Neural crest cell (in vitro differentiated cells): Measurements from ENCODE around the gene NSD2. TPM values are rescaled to one million over a fixed set of nuclear protein-coding genes. Genes with fewer than 3 reads are reported as not detected.
"Not testable (repeated sequence)": the region's sequence is repeated elsewhere in the genome, so short reads cannot be mapped to it uniquely, and the experiment has no call there.

ENCODE experiments used
- DNase-seq: peaks from one replicate; pipeline ENCODE4 v3.0.0; 2021; ENCODE audit warnings: low read depth, mixed read lengths, low spot score
- H3K27ac Mint-ChIP-seq: one replicate; pipeline ENCODE4 v1.8.0; 2021; ENCODE audit warnings: mild to moderate bottlenecking, mixed read lengths; ENCODE audit not compliant: unreplicated experiment
- H3K27me3 Mint-ChIP-seq: 2 replicates; pipeline ENCODE4 v1.8.0; 2021; ENCODE audit warnings: low read depth, mild to moderate bottlenecking, mixed read lengths
- H3K36me3 Mint-ChIP-seq: 2 replicates; pipeline ENCODE4 v1.8.0; 2021; ENCODE audit warnings: low read depth, mild to moderate bottlenecking, mixed read lengths
- H3K4me1 Mint-ChIP-seq: 2 replicates; pipeline ENCODE4 v1.8.0; 2021; ENCODE audit warnings: mixed read lengths
- H3K4me3 Mint-ChIP-seq: one replicate; pipeline ENCODE4 v1.8.0; 2021; ENCODE audit warnings: mild to moderate bottlenecking, mixed read lengths
- H3K9me3 Mint-ChIP-seq: 2 replicates; pipeline ENCODE4 v1.8.0; 2021; ENCODE audit warnings: mixed read lengths
- total RNA-seq: library from RNA; stranded (reverse); gene quantifications from 2 replicates; pipeline ENCODE4 v1.2.1, GENCODE V29; 2021
- TF ChIP-seq, protein P1 (sequence below): fragments of 200-600 bp; sonication (generic); conservative IDR thresholded peaks from 2 replicates; pipeline ENCODE4 v1.5.0; 2021; ENCODE audit warnings: antibody characterized with exemption, mild to moderate bottlenecking

The NSD2 gene
- total RNA-seq, 1 donor from 2014 or later, result 274 TPM

DNA sequence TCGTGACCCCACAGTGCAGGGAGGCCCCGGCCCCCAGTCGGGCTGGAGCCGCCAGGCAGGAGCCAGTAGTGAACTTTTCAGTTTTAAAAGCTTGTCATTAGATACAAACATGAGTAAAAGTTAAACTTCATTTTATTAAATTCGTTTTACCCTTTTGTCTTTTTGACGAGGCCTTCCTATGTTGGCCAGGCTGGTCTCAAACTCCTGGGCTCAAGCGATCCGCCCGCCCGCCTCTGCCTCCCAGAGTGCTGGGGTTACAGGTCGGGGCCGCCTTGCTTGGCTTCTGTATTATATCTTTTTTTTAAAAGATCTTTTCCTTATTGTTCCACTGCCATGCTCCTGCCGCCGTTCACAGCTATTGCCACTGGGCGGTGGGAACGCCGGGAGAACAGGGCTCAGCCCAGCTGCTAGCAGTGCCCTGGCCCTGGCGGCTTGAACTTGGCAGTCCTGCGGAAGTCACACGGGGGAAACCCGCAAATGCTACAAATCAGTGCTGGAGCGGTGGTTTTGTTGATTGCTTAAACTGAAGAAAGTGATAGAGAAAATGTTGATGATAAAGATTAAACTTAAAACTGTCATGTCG lies 138.5 kb downstream of the NSD2 start:
- Mint-ChIP-seq H3K27me3 (no peaks in the 10 kb centered on the region), H3K9me3 (no peaks in the 10 kb centered on the region), H3K27ac (peak overlapping the region; percentile 39), H3K36me3 (peaks cover 4% of the 10 kb centered on the region), H3K4me1 (peaks cover 25% of the 10 kb centered on the region), H3K4me3 (peak overlapping the region; percentile 82)
- peak; percentile 64 for DNase-seq
- TF ChIP-seq, protein P1, sequence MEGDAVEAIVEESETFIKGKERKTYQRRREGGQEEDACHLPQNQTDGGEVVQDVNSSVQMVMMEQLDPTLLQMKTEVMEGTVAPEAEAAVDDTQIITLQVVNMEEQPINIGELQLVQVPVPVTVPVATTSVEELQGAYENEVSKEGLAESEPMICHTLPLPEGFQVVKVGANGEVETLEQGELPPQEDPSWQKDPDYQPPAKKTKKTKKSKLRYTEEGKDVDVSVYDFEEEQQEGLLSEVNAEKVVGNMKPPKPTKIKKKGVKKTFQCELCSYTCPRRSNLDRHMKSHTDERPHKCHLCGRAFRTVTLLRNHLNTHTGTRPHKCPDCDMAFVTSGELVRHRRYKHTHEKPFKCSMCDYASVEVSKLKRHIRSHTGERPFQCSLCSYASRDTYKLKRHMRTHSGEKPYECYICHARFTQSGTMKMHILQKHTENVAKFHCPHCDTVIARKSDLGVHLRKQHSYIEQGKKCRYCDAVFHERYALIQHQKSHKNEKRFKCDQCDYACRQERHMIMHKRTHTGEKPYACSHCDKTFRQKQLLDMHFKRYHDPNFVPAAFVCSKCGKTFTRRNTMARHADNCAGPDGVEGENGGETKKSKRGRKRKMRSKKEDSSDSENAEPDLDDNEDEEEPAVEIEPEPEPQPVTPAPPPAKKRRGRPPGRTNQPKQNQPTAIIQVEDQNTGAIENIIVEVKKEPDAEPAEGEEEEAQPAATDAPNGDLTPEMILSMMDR, result peak; percentile 58

DNA sequence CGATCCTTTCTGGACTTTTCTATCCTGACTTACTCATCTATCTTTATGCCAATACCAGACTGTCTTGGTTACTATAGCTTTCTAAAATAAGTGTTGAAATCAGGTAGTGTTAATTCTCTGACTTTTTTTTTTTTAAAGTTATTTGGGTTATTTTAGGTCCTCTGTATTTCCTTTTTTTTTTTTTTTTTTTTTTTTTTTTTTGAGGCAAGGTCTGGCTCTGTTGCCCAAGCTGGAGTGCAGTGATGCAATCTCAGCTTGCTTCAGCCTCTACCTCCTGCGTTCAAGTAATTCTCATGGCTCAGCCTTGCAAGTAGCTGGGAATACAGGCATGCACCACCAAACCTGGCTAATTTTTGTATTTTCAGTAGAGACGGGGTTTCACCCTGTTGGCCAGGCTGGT lies 140.4 kb downstream of the NSD2 start:
- H3K4me3 Mint-ChIP-seq, result no peak overlapping the region
- no peak overlapping the region for H3K27ac Mint-ChIP-seq
- no peaks in the 10 kb centered on the region for H3K9me3 Mint-ChIP-seq
- no peak for DNase-seq
- TF ChIP-seq, protein P1, result no peak
- H3K36me3 Mint-ChIP-seq, result no peaks in the 10 kb centered on the region
- H3K27me3 Mint-ChIP-seq, result no peaks in the 10 kb centered on the region
- peaks cover 17% of the 10 kb centered on the region for H3K4me1 Mint-ChIP-seq

DNA sequence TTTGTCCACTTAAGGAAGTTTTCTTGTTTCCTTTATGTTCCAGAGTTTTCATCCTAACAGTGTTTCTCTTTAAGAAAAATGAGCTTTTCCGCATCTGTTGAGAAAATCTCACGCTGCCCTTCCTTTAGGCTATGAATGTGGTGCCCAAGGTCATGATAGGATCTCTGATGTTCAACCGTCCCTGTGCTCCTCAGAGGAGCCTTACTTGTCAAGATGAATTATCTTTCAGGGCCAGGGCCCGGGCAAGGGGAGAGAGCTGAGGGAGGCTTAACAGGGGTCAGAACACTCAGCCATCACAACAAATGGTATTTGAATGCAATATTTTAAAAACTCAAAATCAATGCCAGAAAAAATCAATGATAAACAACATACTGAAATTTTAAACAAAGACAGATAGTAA lies 143.8 kb downstream of the NSD2 start:
- Mint-ChIP-seq H3K4me1 (peaks cover 2% of the 10 kb centered on the region), H3K27me3 (no peaks in the 10 kb centered on the region)

DNA sequence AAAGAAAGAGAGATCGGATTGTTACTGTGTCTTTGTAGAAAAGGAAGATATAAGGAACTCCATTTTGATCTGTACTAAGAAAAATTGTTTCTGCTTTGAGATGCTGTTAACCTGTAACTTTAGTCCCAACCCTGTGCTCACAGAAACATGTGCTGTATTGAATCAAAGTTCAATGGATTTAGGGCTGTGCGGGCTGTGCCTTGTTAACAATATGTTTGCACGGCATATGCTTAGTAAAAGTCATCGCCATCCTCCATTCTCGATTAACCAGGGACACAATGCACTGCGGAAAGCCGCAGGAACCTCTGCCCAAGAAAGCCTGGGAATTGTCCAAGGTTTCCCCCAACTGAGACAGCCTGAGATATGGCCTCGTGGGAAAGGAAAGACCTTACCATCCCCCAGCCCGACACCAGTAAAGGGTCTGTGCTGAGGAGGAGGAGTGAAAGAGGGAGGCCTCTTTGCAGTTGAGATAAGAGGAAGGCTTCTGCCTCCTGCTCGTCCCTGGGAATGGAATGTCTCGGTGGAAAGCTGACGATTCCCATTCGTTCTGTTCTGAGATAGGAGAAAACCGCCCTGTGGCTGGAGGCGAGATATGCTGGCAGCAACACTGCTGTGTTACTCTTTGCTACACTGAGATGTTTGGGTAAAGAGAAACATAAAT lies 150.3 kb downstream of the NSD2 start:
- H3K4me3 Mint-ChIP-seq, H3K27ac Mint-ChIP-seq, DNase-seq, H3K36me3 Mint-ChIP-seq, H3K9me3 Mint-ChIP-seq: not testable (repeated sequence)
- peaks cover 21% of the 10 kb centered on the region for H3K27me3 Mint-ChIP-seq
- H3K4me1 Mint-ChIP-seq, result peaks cover 12% of the 10 kb centered on the region

More for the DNA sequence above, 143.8 kb downstream of the NSD2 start:
- Mint-ChIP-seq H3K4me3 (no peak overlapping the region), H3K36me3 (no peaks in the 10 kb centered on the region), H3K9me3 (no peaks in the 10 kb centered on the region), H3K27ac (no peak overlapping the region)
- TF ChIP-seq, protein P1, result no peak
- no peak for DNase-seq

DNA sequence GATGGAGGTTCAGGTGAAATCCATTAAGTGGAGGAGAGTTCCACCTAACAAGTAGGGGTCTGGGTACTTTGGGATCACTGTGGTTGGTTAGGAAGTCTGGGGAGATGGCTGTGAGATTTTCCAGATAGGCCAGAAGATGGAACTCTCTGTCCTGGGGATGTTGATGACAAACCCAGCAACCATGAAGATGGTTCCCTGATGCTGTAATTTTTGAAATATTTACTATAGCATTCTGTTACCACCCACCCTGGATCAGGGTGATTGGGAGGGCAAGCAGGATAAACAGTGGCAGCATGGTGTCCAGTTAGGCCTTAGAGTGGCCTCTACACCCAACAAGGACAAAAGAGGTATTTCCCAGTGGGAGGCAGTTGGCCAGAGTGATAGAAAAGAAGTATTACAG lies 153.5 kb downstream of the NSD2 start:
- no peak overlapping the region for H3K4me3 Mint-ChIP-seq
- peaks cover 12% of the 10 kb centered on the region for H3K4me1 Mint-ChIP-seq
- peaks cover 7% of the 10 kb centered on the region for H3K36me3 Mint-ChIP-seq
- DNase-seq, result no peak
- peaks cover 11% of the 10 kb centered on the region for H3K9me3 Mint-ChIP-seq
- TF ChIP-seq, protein P1, result no peak
- peaks cover 51% of the 10 kb centered on the region for H3K27me3 Mint-ChIP-seq
- no peak overlapping the region for H3K27ac Mint-ChIP-seq

DNA sequence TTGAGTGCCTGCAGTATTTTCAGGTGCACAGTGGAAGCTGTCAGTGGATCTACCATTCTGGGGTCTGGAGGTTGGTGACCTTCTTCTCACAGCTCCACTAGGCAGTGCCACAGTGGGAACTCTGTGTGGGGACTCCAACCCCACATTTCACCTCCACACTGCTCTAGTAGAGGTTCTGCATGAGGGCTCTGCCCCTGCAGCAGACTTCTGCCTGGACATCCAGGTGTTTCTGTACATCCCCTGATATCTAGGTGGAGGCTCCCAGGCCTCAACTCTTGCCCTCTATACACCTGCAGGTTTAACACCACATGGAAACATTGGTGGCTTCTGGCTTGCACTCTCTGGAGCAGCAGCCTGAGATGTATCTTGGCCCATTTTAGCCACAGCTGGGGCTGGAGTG lies 154.6 kb downstream of the NSD2 start:
- TF ChIP-seq, protein P1, result no peak
- Mint-ChIP-seq H3K27ac (no peak overlapping the region), H3K4me1 (peaks cover 12% of the 10 kb centered on the region), H3K27me3 (peaks cover 57% of the 10 kb centered on the region), H3K4me3 (no peak overlapping the region), H3K9me3 (peaks cover 11% of the 10 kb centered on the region), H3K36me3 (peaks cover 7% of the 10 kb centered on the region)
- no peak for DNase-seq

DNA sequence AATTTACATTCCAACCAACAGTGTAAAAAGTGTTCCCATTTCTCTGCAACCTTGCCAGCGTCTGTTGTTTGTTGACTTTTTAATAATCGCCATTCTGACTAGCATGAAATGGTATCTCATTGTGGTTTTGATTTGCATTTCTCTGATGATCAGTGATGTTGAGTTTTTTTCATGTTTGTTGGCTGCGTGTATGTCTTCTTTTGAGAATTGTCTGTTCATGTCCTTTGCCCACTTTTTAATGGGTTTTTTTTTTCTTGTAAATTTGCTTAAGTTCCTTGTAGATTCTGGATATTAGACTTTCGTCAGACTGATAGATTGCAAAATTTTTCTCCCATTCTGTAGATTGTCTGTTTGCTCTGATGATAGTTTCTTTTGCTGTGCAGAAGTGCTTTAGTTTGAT lies 155.9 kb downstream of the NSD2 start:
- not testable (repeated sequence) for H3K27ac Mint-ChIP-seq, H3K4me3 Mint-ChIP-seq, H3K36me3 Mint-ChIP-seq, DNase-seq, H3K4me1 Mint-ChIP-seq
- Mint-ChIP-seq H3K27me3 (peaks cover 56% of the 10 kb centered on the region), H3K9me3 (peaks cover 12% of the 10 kb centered on the region)

DNA sequence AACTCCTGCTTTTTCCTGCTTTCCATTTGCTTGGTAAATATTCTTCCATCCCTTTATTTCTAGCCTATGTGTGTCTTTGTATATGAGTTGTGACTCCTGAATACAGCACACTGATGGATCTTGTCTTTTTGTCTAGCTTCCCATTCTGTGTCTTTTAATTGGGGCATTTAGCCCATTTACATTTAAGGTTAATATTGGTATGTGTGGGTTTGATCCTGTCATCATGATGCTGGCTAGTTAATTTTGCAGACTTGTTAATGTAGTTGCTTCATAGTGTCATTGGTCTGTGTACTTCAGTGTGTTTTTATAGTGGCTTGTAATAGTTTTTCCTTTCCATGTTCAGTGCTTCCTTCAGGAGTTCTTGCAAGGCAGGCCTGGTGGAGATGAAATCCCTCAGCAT lies 160.0 kb downstream of the NSD2 start:
- not testable (repeated sequence) for H3K36me3 Mint-ChIP-seq, DNase-seq, H3K27ac Mint-ChIP-seq, H3K4me3 Mint-ChIP-seq, H3K4me1 Mint-ChIP-seq
- Mint-ChIP-seq H3K9me3 (peaks cover 14% of the 10 kb centered on the region), H3K27me3 (peaks cover 57% of the 10 kb centered on the region)
